GM23338 (cell line): ENCODE results near the gene HCN3. TPM values are rescaled to one million over a fixed set of nuclear protein-coding genes. Genes with fewer than 3 reads are reported as not detected.

Experiments used
- ATAC-seq: fragments of 200-7000 bp; cut with Tn5 transposase; 3 replicates; pipeline ENCODE4 v1.9.1; 2020
- DNase-seq: peaks from one replicate; pipeline ENCODE4 v3.0.0-alpha.2; 2015; ENCODE audit warnings: low spot score
- H2AFZ ChIP-seq: fragments of 200-600 bp; sonication (generic); 2 replicates; pipeline ENCODE4 v1.8.0; 2016; ENCODE audit warnings: antibody characterized with exemption, mild to moderate bottlenecking, moderate library complexity
- H3F3A ChIP-seq: fragments of 200-600 bp; sonication (generic); replicated peaks from 2 replicates; pipeline ENCODE4 v1.8.0; 2017; ENCODE audit warnings: antibody characterized with exemption, mixed run types, low read depth
- H3K27ac ChIP-seq: fragments of 200-600 bp; sonication (generic); 2 replicates; pipeline ENCODE4 v1.6.1; 2016; ENCODE audit warnings: low read depth
- H3K27me3 ChIP-seq: fragments of 200-600 bp; sonication (generic); 2 replicates; pipeline ENCODE4 v1.8.0; 2016; ENCODE audit warnings: mild to moderate bottlenecking, mixed run types, moderate library complexity; ENCODE audit not compliant: insufficient read depth
- H3K36me3 ChIP-seq: fragments of 200-600 bp; sonication (generic); 2 replicates; pipeline ENCODE4 v1.8.0; 2016; ENCODE audit warnings: mild to moderate bottlenecking; ENCODE audit not compliant: insufficient read depth
- H3K4me1 ChIP-seq: fragments of 200-600 bp; sonication (generic); 2 replicates; pipeline ENCODE4 v1.8.0; 2016; ENCODE audit warnings: mild to moderate bottlenecking, moderate library complexity; ENCODE audit not compliant: insufficient read depth
- H3K4me2 ChIP-seq: fragments of 200-600 bp; sonication (generic); 2 replicates; pipeline ENCODE4 v1.7.1; 2017; ENCODE audit warnings: mixed run types
- H3K4me3 ChIP-seq: fragments of 200-600 bp; sonication (generic); 2 replicates; pipeline ENCODE4 v1.6.1; 2016; ENCODE audit warnings: mixed run types
- H3K79me2 ChIP-seq: fragments of 200-600 bp; sonication (generic); replicated peaks from 2 replicates; pipeline ENCODE4 v1.8.0; 2017; ENCODE audit warnings: mild to moderate bottlenecking; ENCODE audit not compliant: insufficient read depth
- H3K9me2 ChIP-seq: fragments of 200-600 bp; sonication (generic); 2 replicates; pipeline ENCODE4 v1.8.0; 2017; ENCODE audit not compliant: insufficient read depth
- H4K20me1 ChIP-seq: fragments of 200-600 bp; sonication (generic); replicated peaks from 2 replicates; pipeline ENCODE4 v1.8.0; 2017; ENCODE audit warnings: mild to moderate bottlenecking; ENCODE audit not compliant: insufficient read depth
- H3K27ac Mint-ChIP-seq: 2 replicates; pipeline ENCODE4 v1.8.0; 2020; ENCODE audit warnings: inconsistent platforms, mild to moderate bottlenecking, moderate library complexity, mixed read lengths
- H3K27me3 Mint-ChIP-seq: 3 replicates; pipeline ENCODE4 v1.8.0; 2022; ENCODE audit warnings: low read depth, mild to moderate bottlenecking, moderate library complexity, mixed read lengths, inconsistent platforms; ENCODE audit not compliant: insufficient read depth, poor library complexity
- H3K36me3 Mint-ChIP-seq: 3 replicates; pipeline ENCODE4 v1.8.0; 2021; ENCODE audit warnings: low read depth, mild to moderate bottlenecking, inconsistent platforms, moderate library complexity, mixed read lengths
- H3K4me1 Mint-ChIP-seq: 3 replicates; pipeline ENCODE4 v1.8.0; 2020; ENCODE audit warnings: mild to moderate bottlenecking, inconsistent platforms, mixed read lengths
- H3K4me3 Mint-ChIP-seq: 3 replicates; pipeline ENCODE4 v1.8.0; 2021; ENCODE audit warnings: moderate library complexity, mild to moderate bottlenecking, inconsistent platforms, mixed read lengths
- H3K9me3 Mint-ChIP-seq: 3 replicates; pipeline ENCODE4 v1.8.0; 2020; ENCODE audit warnings: moderate library complexity, mild to moderate bottlenecking, inconsistent platforms, mixed read lengths
- CREB1 ChIP-seq: fragments of 250-450 bp; sonication (Bioruptor Pico); IDR thresholded peaks from 2 replicates; pipeline ENCODE4 v1.5.0; 2020; ENCODE audit warnings: low read depth, mild to moderate bottlenecking, moderate library complexity
- CTCF ChIP-seq, 2 experiments: fragments of 200-600 bp in 1 of 2; sonication (generic) in 1 of 2; conservative IDR thresholded peaks; 2 replicates each; pipeline versions ENCODE4 v1.5.1 to v1.6.1; 2016 to 2017; ENCODE audit warnings: antibody characterized with exemption in 2 of 2, low read depth in 2 of 2, mild to moderate bottlenecking in 2 of 2, moderate library complexity in 1 of 2
- ETS1 ChIP-seq: IDR thresholded peaks from 2 replicates; pipeline ENCODE4 v1.6.1; 2016; ENCODE audit warnings: antibody characterized with exemption
- EZH2 ChIP-seq: fragments of 200-600 bp; sonication (generic); IDR thresholded peaks from one replicate; pipeline ENCODE4 v1.8.0; 2017; ENCODE audit warnings: antibody characterized with exemption, mild to moderate bottlenecking, low read depth; ENCODE audit not compliant: unreplicated experiment
- EZH2phosphoT487 ChIP-seq: fragments of 200-600 bp; sonication (generic); IDR thresholded peaks from one replicate; pipeline ENCODE4 v1.8.1; 2018; ENCODE audit warnings: antibody characterized with exemption; ENCODE audit not compliant: unreplicated experiment
- JUNB ChIP-seq: IDR thresholded peaks from one replicate; pipeline ENCODE4 v1.6.1; 2016; ENCODE audit warnings: antibody characterized with exemption; ENCODE audit not compliant: unreplicated experiment
- NANOG ChIP-seq: IDR thresholded peaks from 2 replicates; pipeline ENCODE4 v1.6.1; 2016; ENCODE audit warnings: antibody characterized with exemption, borderline replicate concordance
- POLR2AphosphoS5 ChIP-seq: IDR thresholded peaks from 2 replicates; pipeline ENCODE4 v1.6.1; 2016; ENCODE audit warnings: antibody characterized with exemption, low read depth
- REST ChIP-seq: IDR thresholded peaks from one replicate; pipeline ENCODE4 v1.6.1; 2018; ENCODE audit warnings: antibody characterized with exemption; ENCODE audit not compliant: unreplicated experiment
- STAT1 ChIP-seq: IDR thresholded peaks from one replicate; pipeline ENCODE4 v1.6.1; 2016; ENCODE audit warnings: antibody characterized with exemption; ENCODE audit not compliant: unreplicated experiment
- ZNF114 ChIP-seq: fragments of 250-450 bp; sonication (Bioruptor Pico); IDR thresholded peaks from 2 replicates; pipeline ENCODE4 v1.5.0; 2020; ENCODE audit warnings: mild to moderate bottlenecking, moderate library complexity
- ZNF331 ChIP-seq: fragments of 250-450 bp; sonication (Bioruptor Pico); IDR thresholded peaks from 2 replicates; pipeline ENCODE4 v1.5.0; 2020; ENCODE audit warnings: low read depth, mild to moderate bottlenecking, moderate library complexity
- polyA plus RNA-seq: library from polyadenylated mRNA; unstranded; fragments of >200 nt; fragmentation: Nextera tagmentation; extraction: Ambion mirVana; gene quantifications from 2 replicates; pipeline ENCODE4 v1.2.1, GENCODE V29; 2016
- total RNA-seq: library from RNA; depleted of rRNA; stranded (reverse); fragments of >200 nt; shearing (Covaris generic); gene quantifications from 2 replicates; pipeline ENCODE4 v1.2.3, GENCODE V29; 2014
- TF ChIP-seq, protein P1 (sequence below): fragments of 250-450 bp; sonication (Bioruptor Pico); IDR thresholded peaks from 2 replicates; pipeline ENCODE4 v1.5.0; 2020; ENCODE audit warnings: mild to moderate bottlenecking, moderate library complexity

The HCN3 gene
- total and polyA plus RNA-seq, 2 experiments from 2014 or later, result 3.4 to 4.9 TPM

- H3K27me3 ChIP-seq, result no peaks in the 10 kb centered on the region
- no peaks in the 10 kb centered on the region for H3K36me3 ChIP-seq
- peak overlapping the region; percentile 89 for H3K4me3 ChIP-seq
- peaks cover 26% of the 10 kb centered on the region for H3K4me1 Mint-ChIP-seq
- peak overlapping the region; percentile 61 for H3K4me2 ChIP-seq
- H4K20me1 ChIP-seq, result no peaks in the 10 kb centered on the region
- H3K9me3 Mint-ChIP-seq, result peaks cover 4% of the 10 kb centered on the region; the same call in 1 of the 3 replicates
- no peaks in the 10 kb centered on the region for H3K9me2 ChIP-seq
- H3K36me3 Mint-ChIP-seq, result peaks cover 3% of the 10 kb centered on the region; the same call in 2 of the 3 replicates
- peaks cover 17% of the 10 kb centered on the region for H3F3A ChIP-seq
- H3K4me3 Mint-ChIP-seq, result peak overlapping the region; percentile 73
- peaks cover 15% of the 10 kb centered on the region for H3K27me3 Mint-ChIP-seq
- peaks cover 27% of the 10 kb centered on the region for H3K4me1 ChIP-seq
- H2AFZ ChIP-seq, result no peak overlapping the region
- 0 out of 2 replicates have a peak overlapping the region, but pooled peaks have one; percentile 17 for H3K27ac ChIP-seq
- no peaks in the 10 kb centered on the region for H3K79me2 ChIP-seq
- TF ChIP-seq REST (no peak), NANOG (no peak), ZNF114 (no peak), STAT1 (no peak), CREB1 (no peak), EZH2phosphoT487 (no peak), CTCF (conservative IDR thresholded peaks at IDR 0.05; ENCODE audit: low read depth in 2 of 2) (no peak), EZH2 (no peak), ZNF331 (CRISPR knock-in tag) (no peak), ETS1 (no peak), POLR2AphosphoS5 (no peak), JUNB (no peak)
- TF ChIP-seq, protein P1, sequence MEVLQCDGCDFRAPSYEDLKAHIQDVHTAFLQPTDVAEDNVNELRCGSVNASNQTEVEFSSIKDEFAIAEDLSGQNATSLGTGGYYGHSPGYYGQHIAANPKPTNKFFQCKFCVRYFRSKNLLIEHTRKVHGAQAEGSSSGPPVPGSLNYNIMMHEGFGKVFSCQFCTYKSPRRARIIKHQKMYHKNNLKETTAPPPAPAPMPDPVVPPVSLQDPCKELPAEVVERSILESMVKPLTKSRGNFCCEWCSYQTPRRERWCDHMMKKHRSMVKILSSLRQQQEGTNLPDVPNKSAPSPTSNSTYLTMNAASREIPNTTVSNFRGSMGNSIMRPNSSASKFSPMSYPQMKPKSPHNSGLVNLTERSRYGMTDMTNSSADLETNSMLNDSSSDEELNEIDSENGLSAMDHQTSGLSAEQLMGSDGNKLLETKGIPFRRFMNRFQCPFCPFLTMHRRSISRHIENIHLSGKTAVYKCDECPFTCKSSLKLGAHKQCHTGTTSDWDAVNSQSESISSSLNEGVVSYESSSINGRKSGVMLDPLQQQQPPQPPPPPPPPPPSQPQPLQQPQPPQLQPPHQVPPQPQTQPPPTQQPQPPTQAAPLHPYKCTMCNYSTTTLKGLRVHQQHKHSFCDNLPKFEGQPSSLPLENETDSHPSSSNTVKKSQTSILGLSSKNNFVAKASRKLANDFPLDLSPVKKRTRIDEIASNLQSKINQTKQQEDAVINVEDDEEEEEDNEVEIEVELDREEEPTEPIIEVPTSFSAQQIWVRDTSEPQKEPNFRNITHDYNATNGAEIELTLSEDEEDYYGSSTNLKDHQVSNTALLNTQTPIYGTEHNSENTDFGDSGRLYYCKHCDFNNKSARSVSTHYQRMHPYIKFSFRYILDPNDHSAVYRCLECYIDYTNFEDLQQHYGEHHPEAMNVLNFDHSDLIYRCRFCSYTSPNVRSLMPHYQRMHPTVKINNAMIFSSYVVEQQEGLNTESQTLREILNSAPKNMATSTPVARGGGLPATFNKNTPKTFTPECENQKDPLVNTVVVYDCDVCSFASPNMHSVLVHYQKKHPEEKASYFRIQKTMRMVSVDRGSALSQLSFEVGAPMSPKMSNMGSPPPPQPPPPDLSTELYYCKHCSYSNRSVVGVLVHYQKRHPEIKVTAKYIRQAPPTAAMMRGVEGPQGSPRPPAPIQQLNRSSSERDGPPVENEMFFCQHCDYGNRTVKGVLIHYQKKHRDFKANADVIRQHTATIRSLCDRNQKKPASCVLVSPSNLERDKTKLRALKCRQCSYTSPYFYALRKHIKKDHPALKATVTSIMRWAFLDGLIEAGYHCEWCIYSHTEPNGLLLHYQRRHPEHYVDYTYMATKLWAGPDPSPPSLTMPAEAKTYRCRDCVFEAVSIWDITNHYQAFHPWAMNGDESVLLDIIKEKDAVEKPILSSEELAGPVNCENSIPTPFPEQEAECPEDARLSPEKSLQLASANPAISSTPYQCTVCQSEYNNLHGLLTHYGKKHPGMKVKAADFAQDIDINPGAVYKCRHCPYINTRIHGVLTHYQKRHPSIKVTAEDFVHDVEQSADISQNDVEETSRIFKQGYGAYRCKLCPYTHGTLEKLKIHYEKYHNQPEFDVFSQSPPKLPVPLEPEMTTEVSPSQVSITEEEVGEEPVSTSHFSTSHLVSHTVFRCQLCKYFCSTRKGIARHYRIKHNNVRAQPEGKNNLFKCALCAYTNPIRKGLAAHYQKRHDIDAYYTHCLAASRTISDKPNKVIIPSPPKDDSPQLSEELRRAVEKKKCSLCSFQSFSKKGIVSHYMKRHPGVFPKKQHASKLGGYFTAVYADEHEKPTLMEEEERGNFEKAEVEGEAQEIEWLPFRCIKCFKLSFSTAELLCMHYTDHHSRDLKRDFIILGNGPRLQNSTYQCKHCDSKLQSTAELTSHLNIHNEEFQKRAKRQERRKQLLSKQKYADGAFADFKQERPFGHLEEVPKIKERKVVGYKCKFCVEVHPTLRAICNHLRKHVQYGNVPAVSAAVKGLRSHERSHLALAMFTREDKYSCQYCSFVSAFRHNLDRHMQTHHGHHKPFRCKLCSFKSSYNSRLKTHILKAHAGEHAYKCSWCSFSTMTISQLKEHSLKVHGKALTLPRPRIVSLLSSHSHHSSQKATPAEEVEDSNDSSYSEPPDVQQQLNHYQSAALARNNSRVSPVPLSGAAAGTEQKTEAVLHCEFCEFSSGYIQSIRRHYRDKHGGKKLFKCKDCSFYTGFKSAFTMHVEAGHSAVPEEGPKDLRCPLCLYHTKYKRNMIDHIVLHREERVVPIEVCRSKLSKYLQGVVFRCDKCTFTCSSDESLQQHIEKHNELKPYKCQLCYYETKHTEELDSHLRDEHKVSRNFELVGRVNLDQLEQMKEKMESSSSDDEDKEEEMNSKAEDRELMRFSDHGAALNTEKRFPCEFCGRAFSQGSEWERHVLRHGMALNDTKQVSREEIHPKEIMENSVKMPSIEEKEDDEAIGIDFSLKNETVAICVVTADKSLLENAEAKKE, result no peak
- H3K27ac Mint-ChIP-seq, result no peak overlapping the region; the same call in 1 of the 2 replicates
- ATAC-seq (no peak), DNase-seq (no peak)
Observed at GRCh38 chr1:155278689-155279160, 1.5 kb downstream of the HCN3 start.
